Activated CD8-positive, alpha-beta memory T cell treated with anti-CD3 and anti-CD28 coated beads for 48 hours (primary cell): ENCODE results near the gene CCDC92B.

Experiments
- DNase-seq, 3 experiments: peaks; one replicate each; pipeline ENCODE4 v3.0.0-alpha.2; 2020; ENCODE audit warnings: low read depth in 2 of 3, low spot score in 2 of 3

CCDC92B gene

GRCh38 chr17:2723505-2723996, 25.9 kb downstream of the CCDC92B start:
- no peak for DNase-seq

- DNase-seq: no peak
These were observed 26.8 kb downstream of the CCDC92B start for GRCh38 chr17:2722611-2723010.

DNA sequence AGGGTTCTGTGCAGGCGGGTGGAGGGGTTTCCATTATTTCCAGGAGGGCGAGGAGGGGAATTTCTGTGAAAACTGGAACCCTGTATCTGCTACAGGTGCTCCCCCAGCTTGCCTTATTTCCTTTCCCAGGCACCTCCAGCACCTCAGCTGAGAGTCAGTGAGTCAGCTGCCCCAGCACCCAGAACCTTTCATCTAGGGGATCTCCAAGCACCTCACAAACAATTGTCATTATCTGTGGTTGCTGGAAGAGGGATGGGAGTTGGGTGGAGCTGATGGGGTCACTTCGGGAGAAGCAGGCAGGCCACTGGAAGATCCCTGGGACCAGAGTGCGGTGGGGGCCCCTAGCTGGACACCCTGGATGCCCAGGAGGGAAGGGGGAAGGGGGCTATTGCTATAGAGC, 27.8 kb downstream of the CCDC92B start:
- DNase-seq: no peak

DNA sequence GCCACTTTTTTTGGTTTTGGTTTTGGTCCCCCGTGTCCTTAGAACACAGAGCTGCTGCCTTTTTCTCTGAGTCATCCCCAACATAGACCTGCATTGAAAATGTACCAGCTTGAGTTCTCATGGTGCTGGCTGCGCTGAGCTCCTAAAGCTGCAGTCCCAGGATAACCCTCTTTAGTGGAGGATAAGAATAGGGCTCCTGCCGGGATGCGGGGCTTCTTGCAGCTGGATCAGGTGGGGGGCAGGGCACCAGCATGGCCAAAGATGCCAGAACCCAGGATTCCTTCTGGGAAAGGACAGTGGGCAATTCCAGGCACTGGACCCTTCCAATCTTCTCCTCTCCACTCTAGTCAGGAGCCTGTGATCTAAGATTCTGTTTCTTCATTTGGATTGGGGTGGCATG, 29.6 kb downstream of the CCDC92B start:
- DNase-seq: no peak

GRCh38 chr17:2718150-2718938, 31.1 kb downstream of the CCDC92B start:
- DNase-seq: no peak

GRCh38 chr17:2716649-2717048, 32.8 kb downstream of the CCDC92B start:
- DNase-seq: no peak

- no peak for DNase-seq
These were observed 35.6 kb downstream of the CCDC92B start for GRCh38 chr17:2713881-2714280.

DNA sequence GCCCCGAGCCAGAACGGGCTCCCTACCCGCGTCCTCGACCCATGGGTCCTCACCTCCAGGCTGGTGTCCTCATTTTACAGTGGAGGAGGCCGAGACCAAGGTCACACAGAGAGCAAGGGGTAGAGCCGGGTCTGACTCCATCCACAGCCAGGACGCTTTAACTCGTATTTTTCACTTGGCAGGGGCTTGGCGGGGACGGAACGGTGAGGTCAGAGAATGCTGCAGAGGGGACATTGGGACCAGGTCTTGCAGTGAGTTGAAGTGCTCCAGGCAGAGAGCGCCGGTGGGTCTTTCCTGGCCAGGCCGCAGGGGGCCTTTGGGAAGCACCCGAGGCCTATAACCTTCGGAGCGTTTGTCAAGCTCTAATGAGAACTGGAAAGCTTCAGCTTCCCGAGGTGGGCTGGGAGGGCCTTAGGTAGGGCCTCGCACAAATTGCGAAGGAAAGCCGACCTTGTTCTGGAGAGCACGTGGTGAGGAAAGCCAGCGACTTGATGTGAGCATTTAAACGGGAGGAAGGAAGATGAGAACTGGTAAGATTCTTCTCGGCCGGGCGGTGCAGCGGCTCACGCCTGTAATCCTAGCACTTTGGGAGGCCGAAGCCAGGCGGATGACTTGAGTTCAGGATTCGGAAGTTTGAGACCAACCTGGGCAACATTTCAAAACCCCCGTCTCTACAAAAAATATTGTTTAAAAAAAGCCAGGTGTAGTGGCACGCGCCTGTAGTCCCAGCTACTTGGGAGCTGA, 37.0 kb downstream of the CCDC92B start:
- no peak for DNase-seq

DNA sequence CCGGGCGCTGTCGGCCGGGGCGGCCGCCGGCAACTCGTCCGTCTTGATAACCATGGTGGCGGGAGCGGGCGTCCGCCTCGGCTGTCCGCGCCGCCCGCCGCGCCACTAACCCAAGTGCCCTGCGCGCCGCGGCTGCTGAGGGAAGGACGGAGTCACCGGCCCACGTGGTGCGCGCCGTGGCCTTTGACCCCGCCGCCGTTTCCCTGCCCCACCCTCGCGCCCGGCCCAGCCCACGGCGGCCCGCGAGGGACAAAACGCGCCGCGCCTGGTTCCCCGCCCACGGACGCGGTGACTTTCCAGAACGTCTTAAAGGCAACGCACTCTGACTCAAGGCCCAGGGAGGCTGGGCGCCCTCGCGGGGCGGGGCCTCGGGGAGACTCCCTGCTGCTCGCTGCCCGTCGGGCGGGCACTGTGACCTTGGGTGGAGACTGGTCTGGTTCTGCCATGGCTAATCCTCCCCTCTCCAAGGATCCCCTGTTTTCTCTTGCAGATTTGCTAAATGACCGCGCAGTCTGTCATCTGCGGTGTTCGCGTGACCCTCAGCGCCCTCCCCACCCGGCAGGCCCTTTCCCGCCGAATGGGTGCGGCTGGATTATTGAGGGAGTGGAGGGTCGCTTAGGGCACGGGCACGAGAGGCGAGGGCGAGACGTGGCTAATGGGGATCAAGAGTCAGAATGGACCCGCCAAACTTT, 37.7 kb downstream of the CCDC92B start, which contains the start of gene CLUH:
Gene CLUH, minus strand, starts transcription at position 157 of the 692 bp plus-strand sequence. Its CDS starts 103 bp downstream, at position 54.
- peak; percentile 92 to 96 (median 95) for DNase-seq

DNA sequence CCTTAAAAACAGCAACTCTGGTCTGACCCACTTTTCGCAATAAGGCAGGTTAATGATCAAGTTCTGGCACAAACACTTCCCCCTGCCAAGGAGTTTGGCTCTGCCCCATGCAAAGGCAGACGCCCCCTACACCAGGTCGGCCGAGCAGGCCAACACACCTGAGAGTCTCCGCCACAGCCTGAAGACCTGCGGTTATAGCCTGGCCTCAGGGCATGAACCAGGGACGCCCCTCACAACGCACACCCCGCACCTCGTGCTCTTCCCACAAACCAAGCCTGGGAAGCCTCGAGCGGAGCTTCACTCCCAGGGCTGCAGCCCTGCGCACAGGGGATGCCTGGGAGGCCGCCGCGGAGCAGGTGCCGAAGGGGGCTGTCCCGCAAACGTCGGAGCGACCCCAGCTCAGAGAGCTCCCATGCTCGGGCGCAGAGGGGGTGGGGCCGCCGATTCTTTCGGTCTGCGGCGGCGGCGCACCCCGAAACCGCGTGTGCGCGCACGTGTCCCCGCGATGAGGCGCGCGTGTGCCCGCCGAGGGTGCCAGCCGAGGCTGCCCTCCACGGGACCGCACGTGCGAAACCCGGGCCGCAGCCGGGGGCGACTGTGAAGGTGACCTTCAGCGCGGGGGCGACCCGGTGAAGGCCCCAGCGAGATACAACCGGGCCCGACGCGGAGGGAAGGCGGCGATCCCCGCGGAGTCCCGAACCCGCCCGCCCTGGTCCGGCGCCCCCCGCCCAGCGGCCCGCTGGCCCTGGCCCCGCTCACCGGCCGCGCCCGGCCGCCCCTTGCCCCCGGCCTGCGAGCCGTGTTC, 38.4 kb downstream of the CCDC92B start:
- DNase-seq: no peak

DNA sequence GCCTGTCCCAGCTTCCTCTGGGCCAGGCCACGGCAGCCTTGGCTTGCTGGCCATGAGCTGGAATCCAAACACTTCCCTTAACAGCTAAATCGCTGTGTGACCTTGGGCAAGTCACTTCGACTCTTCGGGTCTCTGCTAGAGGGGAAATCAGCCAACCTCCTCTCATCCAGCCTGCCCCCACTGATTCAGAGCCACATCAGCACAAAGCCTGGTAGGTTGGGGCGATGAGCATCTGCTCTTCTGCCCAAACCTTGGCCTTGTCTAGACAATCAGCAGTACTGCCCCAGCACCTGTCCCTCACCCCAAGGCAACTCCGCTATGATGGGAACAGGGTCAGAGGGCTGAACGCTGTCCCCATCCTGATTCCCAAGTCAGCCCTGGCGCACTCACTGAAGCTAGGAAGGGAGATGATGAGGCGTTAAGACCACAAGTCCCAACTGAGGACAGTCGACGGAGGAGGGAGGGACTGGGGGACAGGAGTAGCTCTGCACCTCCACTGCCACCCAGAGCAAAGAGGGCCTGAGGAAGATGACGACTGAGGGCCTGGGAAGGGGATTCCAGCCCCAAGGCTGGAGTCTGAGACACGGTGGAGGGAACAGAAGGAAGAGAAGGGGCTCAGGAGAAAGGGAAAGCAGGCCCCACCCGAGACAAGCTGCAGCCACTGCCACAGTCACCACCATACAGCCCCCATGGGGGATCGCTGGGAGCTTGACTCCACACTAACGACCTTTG, 39.2 kb downstream of the CCDC92B start:
- no peak for DNase-seq

- DNase-seq: no peak
These were observed 40.2 kb downstream of the CCDC92B start for GRCh38 chr17:2709183-2709661.

GRCh38 chr17:2708585-2709182, 40.8 kb downstream of the CCDC92B start:
- DNase-seq: no peak

- no peak for DNase-seq
These were observed 41.5 kb downstream of the CCDC92B start for GRCh38 chr17:2707721-2708584.

GRCh38 chr17:2706911-2707510, 42.4 kb downstream of the CCDC92B start:
- DNase-seq: no peak

DNA sequence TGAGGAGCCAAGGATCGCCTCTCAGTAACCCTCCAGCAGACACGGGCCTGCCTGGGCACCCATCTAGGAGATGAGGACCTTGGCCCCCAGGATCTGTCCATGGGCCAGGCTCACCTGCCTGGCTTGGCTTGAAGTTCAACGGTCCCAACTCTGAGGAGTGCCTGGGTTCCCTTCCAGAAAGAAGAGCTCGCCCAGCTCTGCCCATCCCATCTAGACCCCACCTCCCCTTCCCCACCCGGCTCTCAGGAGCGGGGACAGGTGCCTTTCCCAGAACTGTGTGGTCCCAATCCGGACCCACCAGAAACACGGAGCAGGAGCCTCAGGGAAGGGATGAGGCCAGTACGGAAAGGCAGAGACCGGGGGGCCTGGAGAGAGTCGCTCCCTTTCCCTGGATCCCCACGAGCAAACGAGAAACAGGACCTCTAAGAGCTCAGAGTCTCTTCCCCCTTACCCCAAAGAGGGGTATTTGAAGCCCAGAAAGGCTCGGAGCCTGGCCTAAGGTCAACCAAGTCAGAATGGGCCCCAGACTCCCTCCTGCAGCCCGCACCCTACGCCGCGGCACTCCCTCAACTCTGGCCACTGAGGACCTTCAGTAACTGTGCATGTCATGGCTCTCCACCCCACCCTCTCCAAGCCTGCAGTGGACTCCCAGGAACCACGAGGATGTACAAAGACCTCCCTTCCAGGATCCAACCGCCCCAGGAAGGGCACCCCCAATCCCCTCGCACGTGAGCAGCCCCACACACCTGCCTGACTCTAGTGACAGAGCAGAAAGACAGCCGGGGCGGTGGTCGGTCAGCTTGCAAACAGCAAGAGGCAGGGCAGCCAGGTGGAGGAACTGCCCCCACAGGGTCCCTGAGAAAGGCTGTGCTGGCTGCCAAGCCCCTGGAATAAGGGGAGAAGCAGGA, 43.3 kb downstream of the CCDC92B start:
- no peak for DNase-seq

DNA sequence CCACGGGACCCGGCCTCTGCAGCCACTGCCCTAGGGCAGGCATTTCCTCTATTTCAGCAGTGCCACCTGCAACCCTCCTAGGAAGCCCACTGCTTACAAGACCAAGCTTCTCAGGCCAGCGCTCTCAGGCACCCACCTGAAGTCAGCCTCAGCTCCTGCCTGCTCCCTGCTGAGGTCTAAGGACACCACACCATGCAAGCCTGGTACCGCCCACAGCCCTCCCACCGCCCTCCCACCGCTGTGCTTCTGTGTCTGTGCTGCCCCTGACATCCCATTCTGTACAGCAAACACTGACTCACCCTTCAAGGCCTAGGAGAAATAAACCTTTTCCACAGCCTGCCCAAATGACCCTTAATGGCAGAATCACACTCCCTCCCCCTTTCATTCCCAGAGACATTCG, 44.2 kb downstream of the CCDC92B start:
- no peak for DNase-seq
